ENCODE data around the gene BOC.

Gene BOC

GRCh38 chr3:113186566-113186965 is 24.8 kb upstream of the BOC start:
- no peak for FAIRE-seq

GRCh38 chr3:113193288-113193687 is 18.1 kb upstream of the BOC start:
- no peak for FAIRE-seq

- FAIRE-seq = no peak
These were observed 17.6 kb upstream of the BOC start for GRCh38 chr3:113193719-113194118.

- FAIRE-seq = no peak
These were observed 16.4 kb upstream of the BOC start for GRCh38 chr3:113194823-113195401.

GRCh38 chr3:113200351-113200750 is 11.0 kb upstream of the BOC start:
- no peak for FAIRE-seq

- no peak for FAIRE-seq
These were observed 10.4 kb upstream of the BOC start for GRCh38 chr3:113200946-113201345.

GRCh38 chr3:113204371-113204770 is 7.0 kb upstream of the BOC start:
- no peak for FAIRE-seq

- no peak for FAIRE-seq
These were observed 5.9 kb upstream of the BOC start for GRCh38 chr3:113205481-113205880.

- no peak for FAIRE-seq
These were observed 590 bp upstream of the BOC start for GRCh38 chr3:113210604-113211329.

GRCh38 chr3:113212150-113212843 is 940 bp downstream of the BOC start:
- no peak for FAIRE-seq

GRCh38 chr3:113212844-113213375 is 1.6 kb downstream of the BOC start:
- FAIRE-seq = no peak

GRCh38 chr3:113213896-113214587 is 2.7 kb downstream of the BOC start:
- no peak for FAIRE-seq

- no peak for FAIRE-seq
These were observed 3.7 kb downstream of the BOC start for GRCh38 chr3:113214917-113215595.

- FAIRE-seq = no peak
These were observed 5.0 kb downstream of the BOC start for GRCh38 chr3:113216393-113216792.

GRCh38 chr3:113218011-113218680 is 6.8 kb downstream of the BOC start:
- no peak for FAIRE-seq

GRCh38 chr3:113218681-113219045 is 7.3 kb downstream of the BOC start:
- no peak for FAIRE-seq

GRCh38 chr3:113219605-113220300 is 8.4 kb downstream of the BOC start:
- FAIRE-seq = no peak

- no peak for FAIRE-seq
These were observed 9.4 kb downstream of the BOC start for GRCh38 chr3:113220721-113221120.

GRCh38 chr3:113221721-113222257 is 10.4 kb downstream of the BOC start:
- FAIRE-seq = no peak

- FAIRE-seq = no peak
These were observed 11.2 kb downstream of the BOC start for GRCh38 chr3:113222451-113223086.

All from A204.1 (cell line).